ENCODE results near the gene KCTD2.
"Not testable (repeated sequence)": the region's sequence is repeated elsewhere in the genome, so short reads cannot be mapped to it uniquely, and the experiment has no call there.

KCTD2 gene

GRCh38 chr17:75020331-75021110, 26.5 kb upstream of the KCTD2 start:
- DNase-seq, result no peak

GRCh38 chr17:75024686-75025397, 22.2 kb upstream of the KCTD2 start:
- peak; percentile 51 to 53 for DNase-seq

- DNase-seq, result not testable (repeated sequence)
Measured at GRCh38 chr17:75025398-75025734, 21.7 kb upstream of the KCTD2 start.

- DNase-seq, result not testable (repeated sequence)
Measured at GRCh38 chr17:75026650-75027049, 20.4 kb upstream of the KCTD2 start.

GRCh38 chr17:75030161-75030560, 16.9 kb upstream of the KCTD2 start:
- no peak for DNase-seq

- peak; percentile 71 to 72 for DNase-seq
Measured at GRCh38 chr17:75031972-75032719, 14.9 kb upstream of the KCTD2 start.

- DNase-seq, result peak; percentile 12 to 28
Measured at GRCh38 chr17:75032720-75033280, 14.2 kb upstream of the KCTD2 start.

- DNase-seq, result peak; percentile 90 to 91
Measured at GRCh38 chr17:75033346-75034235, 13.4 kb upstream of the KCTD2 start.

GRCh38 chr17:75034236-75034908, 12.7 kb upstream of the KCTD2 start:
- peak; percentile 88 to 89 for DNase-seq

GRCh38 chr17:75036643-75037268, 10.3 kb upstream of the KCTD2 start:
- peak; percentile 95 for DNase-seq

GRCh38 chr17:75039238-75039637, 7.8 kb upstream of the KCTD2 start:
- DNase-seq, result no peak

GRCh38 chr17:75041656-75042280, 5.3 kb upstream of the KCTD2 start:
- DNase-seq, result no peak

- DNase-seq, result not testable (repeated sequence)
Measured at GRCh38 chr17:75043789-75044188, 3.2 kb upstream of the KCTD2 start.

GRCh38 chr17:75044716-75045115, 2.3 kb upstream of the KCTD2 start:
- no peak for DNase-seq

GRCh38 chr17:75045946-75046406, 1.0 kb upstream of the KCTD2 start:
- DNase-seq, result not testable (repeated sequence)

GRCh38 chr17:75047398-75048098, 523 bp downstream of the KCTD2 start:
- peak in 1 of 2 donors; percentile 19 for DNase-seq

- DNase-seq, result no peak
Measured at GRCh38 chr17:75048249-75048878, 1.3 kb downstream of the KCTD2 start.

GRCh38 chr17:75049057-75049456, 2.0 kb downstream of the KCTD2 start:
- DNase-seq, result no peak

- DNase-seq, result no peak
Measured at GRCh38 chr17:75049706-75050105, 2.7 kb downstream of the KCTD2 start.
